Prostate gland (tissue), 2 donors: ENCODE data around the gene HSPBP1. TPM values are rescaled to one million over a fixed set of nuclear protein-coding genes. Genes with fewer than 3 reads are reported as not detected.

Source experiments
- DNase-seq: peaks from one replicate; pipeline ENCODE4 v3.0.0-alpha.2; 2019; ENCODE audit warnings: low spot score
- H3K27ac ChIP-seq, 2 donors: fragments of 200-600 bp; sonication (generic); 2 replicates each; pipeline ENCODE4 v1.5.1; 2017 to 2019
- H3K27me3 ChIP-seq: fragments of 200-600 bp; sonication (generic); replicated peaks from 2 replicates; pipeline ENCODE4 v1.5.1; 2019; ENCODE audit not compliant: insufficient read depth
- H3K36me3 ChIP-seq, 2 donors: fragments of 200-600 bp; sonication (generic); 1 replicate in 1 of 2; 2 replicates in 1 of 2; pipeline versions ENCODE4 v1.5.1 to v1.8.1; 2017 to 2019
- H3K4me1 ChIP-seq: fragments of 200-600 bp; sonication (generic); replicated peaks from 2 replicates; pipeline ENCODE4 v1.5.1; 2019
- H3K4me3 ChIP-seq, 2 donors: fragments of 200-600 bp; sonication (generic); 2 replicates each; pipeline ENCODE4 v1.5.1; 2017 to 2019
- H3K9me3 ChIP-seq: fragments of 200-600 bp; sonication (generic); 2 replicates; pipeline ENCODE4 v1.5.1; 2017
- CTCF ChIP-seq, 4 experiments: fragments of 200-600 bp in 2 of 4; fragments of 450-650 bp in 2 of 4; sonication (generic) in 2 of 4; IDR thresholded peaks; 1 replicate in 3 of 4; 2 replicates in 1 of 4; pipeline ENCODE4 v1.5.1; 2016 to 2019; ENCODE audit warnings: antibody characterized with exemption in 4 of 4, mild to moderate bottlenecking in 2 of 4, moderate library complexity in 2 of 4
- POLR2A ChIP-seq: fragments of 450-650 bp; IDR thresholded peaks from one replicate; pipeline ENCODE4 v1.6.1; 2016; ENCODE audit warnings: antibody characterized with exemption, mild to moderate bottlenecking
- POLR2AphosphoS5 ChIP-seq: sonication (generic); formaldehyde crosslinking; IDR thresholded peaks from one replicate; pipeline ENCODE4 v1.6.1; 2017; ENCODE audit warnings: antibody characterized with exemption
- WGBS: methylation state at CpG from one replicate; pipeline ENCODE4 v1.1.5; 2018; 5-methylcytosine and 5-hydroxymethylcytosine counted together
- intact Hi-C: fragments of 100-400 bp; cut with DNase I; formaldehyde crosslinking; loops from one replicate; pipeline ENCODE4 v1.14.2; 2022
- total RNA-seq, 2 donors: library from RNA; depleted of rRNA; stranded (reverse); fragments of >200 nt; gene quantifications; one replicate each; pipeline ENCODE4 v1.1.0, GENCODE V29; 2016

HSPBP1 gene
- total RNA-seq, 2 donors from 2014 or later, result 33.6 to 36.0 TPM

GRCh38 chr19:55309448-55309847 lies 29.5 kb upstream of the HSPBP1 start:
- H3K9me3 ChIP-seq, result no peaks in the 10 kb centered on the region
- no peaks in the 10 kb centered on the region for H3K36me3 ChIP-seq
- intact Hi-C loops, result no loop called here
- H3K27ac ChIP-seq, result no peak overlapping the region
- H3K27me3 ChIP-seq, result no peaks in the 10 kb centered on the region
- WGBS, result 91% methylated on average over 5 of the region's 5 CpGs
- DNase-seq, result no peak
- TF ChIP-seq POLR2AphosphoS5, result no peak
- no peak for TF ChIP-seq CTCF (IDR thresholded peaks at IDR 0.05)
- TF ChIP-seq POLR2A, result no peak
- no peak overlapping the region for H3K4me3 ChIP-seq
- H3K4me1 ChIP-seq, result no peaks in the 10 kb centered on the region

GRCh38 chr19:55308281-55308680 lies 28.4 kb upstream of the HSPBP1 start:
- Histone ChIP-seq H3K4me1 (no peaks in the 10 kb centered on the region), H3K27ac (no peak overlapping the region), H3K4me3 (no peak overlapping the region), H3K9me3 (no peaks in the 10 kb centered on the region), H3K27me3 (no peaks in the 10 kb centered on the region), H3K36me3 (no peaks in the 10 kb centered on the region)
- WGBS, result 92% methylated on average over 11 of the region's 11 CpGs
- intact Hi-C loops, result no loop called here
- TF ChIP-seq POLR2AphosphoS5 (no peak), POLR2A (no peak)
- no peak for DNase-seq

- no peaks in the 10 kb centered on the region for H3K9me3 ChIP-seq
- H3K27me3 ChIP-seq, result no peaks in the 10 kb centered on the region
- H3K4me1 ChIP-seq, result no peaks in the 10 kb centered on the region
- H3K27ac ChIP-seq, result no peak overlapping the region
- intact Hi-C loops, result no loop called here
- H3K4me3 ChIP-seq, result no peak overlapping the region
- no peak for TF ChIP-seq CTCF (IDR thresholded peaks at IDR 0.05)
- no peak for TF ChIP-seq POLR2A
- TF ChIP-seq POLR2AphosphoS5, result no peak
- H3K36me3 ChIP-seq, result no peaks in the 10 kb centered on the region
- DNase-seq, result no peak
- 82% methylated on average over 3 of the region's 3 CpGs for WGBS
Measured at GRCh38 chr19:55306712-55307111, 26.8 kb upstream of the HSPBP1 start.

- H3K27ac ChIP-seq, result no peak overlapping the region
- H3K9me3 ChIP-seq, result no peaks in the 10 kb centered on the region
- DNase-seq, result no peak
- H3K4me3 ChIP-seq, result no peak overlapping the region
- H3K36me3 ChIP-seq, result no peaks in the 10 kb centered on the region
- H3K4me1 ChIP-seq, result no peaks in the 10 kb centered on the region
- intact Hi-C loops, result no loop called here
- H3K27me3 ChIP-seq, result no peaks in the 10 kb centered on the region
- 92% methylated on average over 17 of the region's 17 CpGs for WGBS
- TF ChIP-seq POLR2A (no peak), POLR2AphosphoS5 (no peak), CTCF (IDR thresholded peaks at IDR 0.05) (no peak)
Measured at GRCh38 chr19:55305983-55306562, 26.2 kb upstream of the HSPBP1 start.

- DNase-seq, result no peak
- intact Hi-C loops, result no loop called here
- Histone ChIP-seq H3K4me3 (no peak overlapping the region), H3K4me1 (no peaks in the 10 kb centered on the region), H3K36me3 (no peaks in the 10 kb centered on the region), H3K27ac (no peak overlapping the region), H3K9me3 (no peaks in the 10 kb centered on the region), H3K27me3 (no peaks in the 10 kb centered on the region)
- no peak for TF ChIP-seq CTCF (IDR thresholded peaks at IDR 0.05)
- peak; percentile 44 for TF ChIP-seq POLR2AphosphoS5
- no peak for TF ChIP-seq POLR2A
- 84% methylated on average over 9 of the region's 9 CpGs for WGBS
Measured at GRCh38 chr19:55305491-55305890, 25.6 kb upstream of the HSPBP1 start.
